ENCODE results near the gene SEMA6A.

SEMA6A gene

DNA sequence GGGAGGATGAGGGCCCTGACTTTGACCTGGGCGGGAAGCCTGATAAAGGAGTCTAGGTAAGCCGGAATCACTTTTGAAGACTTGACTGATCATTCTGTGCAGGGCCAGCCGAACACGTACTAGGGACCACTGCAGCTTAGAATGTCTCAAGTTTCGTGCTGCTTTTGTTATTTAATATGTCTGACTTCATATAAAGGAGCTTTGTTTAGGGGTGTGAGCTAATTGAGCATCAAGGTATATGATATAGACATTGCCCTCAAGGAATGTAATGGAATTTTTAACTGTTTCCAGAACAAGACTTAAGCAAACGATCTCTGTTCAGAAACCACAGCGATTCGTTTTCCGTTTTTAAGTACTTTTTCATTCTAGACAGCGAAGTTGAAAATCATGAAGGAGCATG lies 173.0 kb downstream of the SEMA6A start:
- no peaks in the 10 kb centered on the region for H3K9me3 ChIP-seq (ENCODE audit: control insufficient read depth, insufficient read depth, low read depth, low read length)
- no peak overlapping the region for H3K9ac ChIP-seq (ENCODE audit: low read length)
- H3K27ac ChIP-seq (ENCODE audit: low read depth, low read length): no peak overlapping the region
- H3K27me3 ChIP-seq (ENCODE audit: control insufficient read depth, insufficient read depth, low read length): no peaks in the 10 kb centered on the region
- H3K4me1 ChIP-seq (ENCODE audit: control insufficient read depth, insufficient read depth, low read length): no peaks in the 10 kb centered on the region
- no peak overlapping the region for H3K4me3 ChIP-seq (ENCODE audit: low read depth, low read length)
- H3K36me3 ChIP-seq (ENCODE audit: control insufficient read depth, insufficient read depth, low read length): no peaks in the 10 kb centered on the region

DNA sequence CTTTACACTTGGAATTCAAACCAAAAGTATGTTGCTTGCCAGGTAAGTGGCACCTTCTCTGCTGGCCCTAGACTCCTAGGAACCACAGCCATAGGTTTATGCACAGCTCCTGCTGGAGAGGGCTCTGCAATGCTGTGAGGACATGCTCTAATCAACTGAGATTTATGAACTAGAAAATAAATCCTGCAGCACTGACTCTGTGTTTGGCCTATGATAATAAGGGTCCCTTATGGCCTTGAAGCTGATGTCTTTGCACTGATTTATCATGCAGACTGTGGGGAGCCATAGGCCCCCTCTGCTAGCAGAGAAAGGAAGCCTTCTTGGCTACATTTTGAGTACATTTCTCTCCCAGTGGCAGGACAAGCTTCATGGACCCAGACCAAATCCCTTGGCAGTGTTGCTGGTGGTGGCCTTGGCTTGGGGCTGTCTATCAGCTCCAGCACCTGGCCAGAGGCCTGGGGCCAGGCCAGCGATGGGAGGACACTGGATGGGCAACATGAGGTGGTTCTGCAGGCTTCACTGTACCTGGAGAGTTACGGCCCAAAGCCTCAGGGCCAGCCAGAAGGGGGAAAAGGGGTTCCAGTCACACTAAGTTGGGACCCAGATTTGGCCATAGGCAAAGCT lies 178.0 kb downstream of the SEMA6A start:
- no peaks in the 10 kb centered on the region for H3K36me3 ChIP-seq (ENCODE audit: control insufficient read depth, insufficient read depth, low read length)
- H3K27ac ChIP-seq (ENCODE audit: low read depth, low read length): no peak overlapping the region
- H3K4me3 ChIP-seq (ENCODE audit: low read depth, low read length): no peak overlapping the region
- H3K27me3 ChIP-seq (ENCODE audit: control insufficient read depth, insufficient read depth, low read length): no peaks in the 10 kb centered on the region
- no peaks in the 10 kb centered on the region for H3K9me3 ChIP-seq (ENCODE audit: control insufficient read depth, insufficient read depth, low read depth, low read length)
- peaks cover 4% of the 10 kb centered on the region; the same call in 1 of the 2 replicates for H3K4me1 ChIP-seq (ENCODE audit: control insufficient read depth, insufficient read depth, low read length)
- no peak overlapping the region for H3K9ac ChIP-seq (ENCODE audit: low read length)

DNA sequence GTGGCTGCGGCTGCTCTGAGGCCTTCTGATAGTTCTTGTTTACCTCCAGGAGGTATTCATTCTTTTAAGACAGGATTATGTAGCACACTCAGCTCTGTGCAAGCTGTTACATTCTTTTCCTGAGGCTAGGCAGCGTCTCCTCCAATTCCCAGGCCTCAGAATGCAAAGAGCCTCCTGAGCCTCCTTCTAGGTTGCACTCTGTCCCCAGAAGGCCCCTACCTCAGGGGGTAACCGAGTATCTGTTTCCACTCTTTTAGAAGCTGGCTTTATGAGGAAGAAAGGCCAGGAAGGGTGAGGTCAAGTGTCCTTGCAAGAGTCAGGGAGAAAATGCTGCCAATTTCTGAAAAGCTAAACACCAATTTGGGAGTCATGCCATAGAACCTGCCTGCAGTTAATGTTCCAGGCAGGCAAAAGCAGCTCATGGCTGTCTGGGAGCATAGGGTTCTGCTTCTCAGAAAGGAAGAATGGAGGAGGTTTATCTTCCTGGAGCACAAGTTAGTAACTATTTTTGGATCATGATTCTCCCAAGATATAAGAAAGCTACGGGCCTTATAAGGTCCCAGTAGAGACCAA lies 178.9 kb downstream of the SEMA6A start:
- Histone ChIP-seq H3K27ac (ENCODE audit: low read depth, low read length) (no peak overlapping the region), H3K4me3 (ENCODE audit: low read depth, low read length) (no peak overlapping the region), H3K9ac (ENCODE audit: low read length) (no peak overlapping the region)

DNA sequence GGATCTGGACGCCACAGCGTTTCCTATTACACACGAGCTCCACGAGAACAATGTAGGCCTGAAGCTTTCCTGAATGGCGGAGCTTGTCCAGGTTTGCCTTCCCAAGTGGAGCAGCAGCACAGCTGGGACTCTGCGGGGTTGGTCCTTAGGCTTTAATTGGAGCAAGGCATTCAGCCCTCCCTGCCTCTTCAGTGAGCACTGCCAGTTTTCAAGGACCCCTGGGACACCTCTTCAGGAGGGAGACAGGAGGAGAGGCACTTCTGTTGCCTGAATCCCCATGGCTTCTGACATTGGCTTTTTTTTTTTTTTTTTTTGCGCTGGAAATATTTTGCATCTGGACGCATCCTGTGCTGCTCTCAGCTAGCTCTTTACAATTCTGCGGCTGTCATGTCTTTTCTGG lies 179.4 kb downstream of the SEMA6A start:
- Histone ChIP-seq H3K9ac (ENCODE audit: low read length) (no peak overlapping the region), H3K4me3 (ENCODE audit: low read depth, low read length) (no peak overlapping the region), H3K36me3 (ENCODE audit: control insufficient read depth, insufficient read depth, low read length) (no peaks in the 10 kb centered on the region), H3K9me3 (ENCODE audit: control insufficient read depth, insufficient read depth, low read depth, low read length) (no peaks in the 10 kb centered on the region), H3K4me1 (ENCODE audit: control insufficient read depth, insufficient read depth, low read length) (peaks cover 4% of the 10 kb centered on the region; the same call in 1 of the 2 replicates), H3K27ac (ENCODE audit: low read depth, low read length) (no peak overlapping the region), H3K27me3 (ENCODE audit: control insufficient read depth, insufficient read depth, low read length) (no peaks in the 10 kb centered on the region)

More for the DNA sequence above, 178.9 kb downstream of the SEMA6A start:
- peaks cover 4% of the 10 kb centered on the region; the same call in 1 of the 2 replicates for H3K4me1 ChIP-seq (ENCODE audit: control insufficient read depth, insufficient read depth, low read length)
- H3K9me3 ChIP-seq (ENCODE audit: control insufficient read depth, insufficient read depth, low read depth, low read length): no peaks in the 10 kb centered on the region
- H3K27me3 ChIP-seq (ENCODE audit: control insufficient read depth, insufficient read depth, low read length): no peaks in the 10 kb centered on the region
- H3K36me3 ChIP-seq (ENCODE audit: control insufficient read depth, insufficient read depth, low read length): no peaks in the 10 kb centered on the region

DNA sequence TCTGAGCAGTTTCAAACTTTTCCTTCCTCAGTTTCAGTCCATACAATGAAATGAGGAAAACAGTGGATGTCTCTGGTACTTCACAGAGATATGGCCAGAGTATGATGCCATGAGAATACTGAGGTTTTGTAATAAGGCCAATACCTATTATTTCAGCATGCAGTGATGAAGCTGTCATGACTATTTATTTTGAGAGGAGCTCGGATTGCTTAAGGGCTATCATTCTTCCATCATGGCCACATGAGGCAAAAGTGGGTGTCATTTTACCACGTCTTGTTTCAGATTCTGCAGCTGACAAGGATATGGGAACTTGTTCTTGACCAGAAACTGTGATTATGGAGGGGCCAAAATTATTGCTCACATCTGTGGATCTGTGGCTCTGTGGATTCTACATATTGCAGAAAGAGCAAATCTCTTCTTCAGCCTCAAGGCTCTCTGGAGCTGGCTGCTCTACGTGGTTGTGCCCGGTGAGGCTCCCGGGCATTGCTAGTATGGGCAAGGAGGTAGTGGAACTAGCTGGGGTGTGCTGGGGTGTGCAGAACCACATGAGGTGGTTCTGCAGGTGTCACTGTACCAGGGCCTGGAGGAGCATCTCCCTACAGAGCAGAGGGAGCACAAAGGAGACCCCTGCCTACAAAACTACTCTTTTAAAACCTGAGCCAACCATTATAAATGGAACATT lies 180.3 kb downstream of the SEMA6A start:
- Histone ChIP-seq H3K9me3 (ENCODE audit: control insufficient read depth, insufficient read depth, low read depth, low read length) (no peaks in the 10 kb centered on the region), H3K36me3 (ENCODE audit: control insufficient read depth, insufficient read depth, low read length) (no peaks in the 10 kb centered on the region), H3K9ac (ENCODE audit: low read length) (no peak overlapping the region), H3K27ac (ENCODE audit: low read depth, low read length) (no peak overlapping the region), H3K27me3 (ENCODE audit: control insufficient read depth, insufficient read depth, low read length) (no peaks in the 10 kb centered on the region), H3K4me3 (ENCODE audit: low read depth, low read length) (no peak overlapping the region), H3K4me1 (ENCODE audit: control insufficient read depth, insufficient read depth, low read length) (peaks cover 4% of the 10 kb centered on the region; the same call in 1 of the 2 replicates)
